NCI-H748 (cell line): Measurements from ENCODE around the gene U2SURP.
"Not testable (repeated sequence)": the region's sequence is repeated elsewhere in the genome, so short reads cannot be mapped to it uniquely, and the experiment has no call there.

Experiments
- DNase-seq: peaks from one replicate; lab custom pipeline; 2025; ENCODE audit not compliant: unreplicated experiment; lab: John Stamatoyannopoulos, UW

U2SURP gene

GRCh38 chr3:142976621-142977398 is 24.6 kb upstream of the U2SURP start:
- no peak for DNase-seq

GRCh38 chr3:142977399-142977728 is 24.0 kb upstream of the U2SURP start:
- no peak for DNase-seq

GRCh38 chr3:142981108-142981507 is 20.3 kb upstream of the U2SURP start:
- DNase-seq: no peak

GRCh38 chr3:142982038-142982773 is 19.2 kb upstream of the U2SURP start:
- DNase-seq: no peak

DNA sequence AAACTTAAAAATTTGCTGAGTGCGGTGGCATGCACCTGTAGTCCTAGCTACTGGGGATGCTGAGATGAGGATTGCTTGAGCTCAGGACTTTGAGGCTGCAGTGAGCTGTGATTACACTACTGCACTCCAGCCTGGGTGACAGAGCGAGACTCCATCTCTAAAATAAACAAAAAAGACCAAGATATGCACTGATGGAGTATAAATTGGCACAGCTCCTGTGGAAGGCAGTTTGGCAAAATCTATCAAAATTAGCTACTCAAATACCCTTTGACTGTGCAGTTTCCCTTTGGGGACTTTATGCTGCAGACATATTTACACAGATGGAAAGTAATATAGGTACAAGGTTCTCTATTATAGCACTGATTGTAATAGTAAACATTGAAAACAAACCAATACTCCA is 18.1 kb upstream of the U2SURP start:
- no peak for DNase-seq

DNA sequence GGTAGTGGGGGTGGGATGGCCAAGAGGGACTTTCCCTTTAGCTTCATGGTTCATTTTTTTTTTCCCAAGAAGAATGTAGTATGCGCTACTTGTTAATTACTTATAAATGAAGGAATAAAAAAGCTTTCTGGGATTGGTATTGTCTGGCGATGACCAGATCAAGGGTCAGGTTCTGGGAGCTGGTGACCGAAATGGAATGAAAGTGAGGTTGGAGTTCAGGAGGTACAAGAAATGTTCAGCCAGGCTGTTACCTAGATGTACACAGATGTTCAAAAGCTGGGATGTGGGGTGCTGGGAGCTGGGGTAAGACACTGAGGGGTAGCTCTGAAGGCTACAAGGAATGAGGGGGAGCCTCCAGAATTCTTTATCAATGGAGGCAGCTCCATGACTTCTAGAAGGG is 17.1 kb upstream of the U2SURP start:
- no peak for DNase-seq

DNA sequence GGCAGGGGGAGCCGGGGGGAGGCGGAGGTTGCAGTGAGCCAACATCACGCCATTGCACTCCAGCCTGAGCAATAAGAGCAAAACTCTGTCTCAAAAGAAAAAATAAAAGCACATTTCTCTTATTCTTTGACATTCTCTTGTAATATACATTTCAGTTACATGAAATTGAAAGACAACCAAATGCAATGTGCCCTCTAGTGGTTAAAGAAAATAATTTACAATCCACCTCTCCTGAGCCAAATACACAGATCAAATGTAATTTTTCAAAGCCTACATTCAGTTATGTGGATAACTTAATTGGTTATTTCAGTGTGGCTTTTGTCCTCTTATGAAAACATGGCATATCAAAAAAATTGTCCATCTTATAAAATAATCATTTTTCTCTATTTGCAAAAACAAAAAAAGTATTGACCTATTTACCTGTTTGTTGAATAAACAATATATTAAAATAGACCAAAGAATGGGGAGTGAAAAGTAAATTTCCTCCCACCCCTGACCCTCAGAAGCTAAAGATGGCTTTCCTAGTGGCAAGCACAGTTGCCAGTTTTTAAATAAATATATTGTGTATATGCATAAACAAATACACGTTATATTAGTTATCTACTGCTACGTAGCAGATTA is 14.2 kb upstream of the U2SURP start:
- DNase-seq: peak; percentile 21

GRCh38 chr3:142987707-142988106 is 13.7 kb upstream of the U2SURP start:
- no peak for DNase-seq

DNA sequence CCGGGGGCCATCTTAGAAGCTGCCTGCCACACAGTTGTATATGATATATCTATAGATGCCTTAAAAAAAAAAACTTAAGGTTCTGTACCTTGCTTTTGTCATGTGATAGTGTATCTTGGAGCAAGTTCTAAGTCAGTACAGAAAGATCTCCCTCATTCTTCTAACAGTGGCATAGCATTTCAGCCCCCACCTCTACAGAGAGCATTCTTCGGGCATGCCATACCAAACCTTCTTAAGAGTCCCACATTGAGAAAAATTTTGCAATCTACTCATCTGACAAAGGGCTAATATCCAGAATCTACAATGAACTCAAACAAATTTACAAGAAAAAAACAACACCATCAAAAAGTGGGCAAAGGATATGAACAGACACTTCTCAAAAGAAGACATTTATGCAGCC is 13.1 kb upstream of the U2SURP start:
- DNase-seq: not testable (repeated sequence)

DNA sequence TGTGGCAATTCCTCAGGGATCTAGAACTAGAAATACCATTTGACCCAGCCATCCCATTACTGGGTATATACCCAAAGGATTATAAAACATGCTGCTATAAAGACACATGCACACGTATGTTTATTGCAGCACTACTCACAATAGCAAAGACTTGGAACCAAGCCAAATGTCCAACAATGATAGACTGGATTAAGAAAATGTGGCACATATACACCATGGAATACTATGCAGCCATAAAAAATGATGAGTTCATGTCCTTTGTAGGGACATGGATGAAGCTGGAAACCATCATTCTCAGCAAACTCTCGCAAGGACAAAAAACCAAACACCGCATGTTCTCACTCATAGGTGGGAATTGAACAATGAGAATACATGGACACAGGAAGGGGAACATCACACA is 12.5 kb upstream of the U2SURP start:
- not testable (repeated sequence) for DNase-seq

DNA sequence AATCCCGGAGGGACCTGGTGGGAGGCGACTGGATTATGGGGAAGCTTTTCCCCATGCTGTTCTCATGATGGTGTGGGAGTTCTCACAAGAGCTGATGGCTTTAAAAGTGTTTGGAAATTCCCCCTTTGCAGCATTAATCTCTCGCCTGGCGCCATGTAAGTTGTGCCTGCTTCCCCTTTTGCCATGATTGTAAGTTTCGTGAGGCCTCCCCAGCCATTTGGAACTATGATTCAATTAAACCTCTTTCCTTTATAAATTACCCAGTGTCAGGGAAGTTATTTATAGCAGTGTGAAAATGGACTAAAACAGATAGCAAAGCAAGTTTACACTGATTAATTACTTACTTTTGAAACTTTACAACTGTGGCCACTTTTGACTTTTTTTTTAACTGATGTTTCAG is 10.6 kb upstream of the U2SURP start:
- DNase-seq: no peak

- no peak for DNase-seq
These were observed 9.0 kb upstream of the U2SURP start for GRCh38 chr3:142992323-142992722.

- DNase-seq: peak; percentile 56
These were observed 7.4 kb upstream of the U2SURP start for GRCh38 chr3:142993958-142994442.

DNA sequence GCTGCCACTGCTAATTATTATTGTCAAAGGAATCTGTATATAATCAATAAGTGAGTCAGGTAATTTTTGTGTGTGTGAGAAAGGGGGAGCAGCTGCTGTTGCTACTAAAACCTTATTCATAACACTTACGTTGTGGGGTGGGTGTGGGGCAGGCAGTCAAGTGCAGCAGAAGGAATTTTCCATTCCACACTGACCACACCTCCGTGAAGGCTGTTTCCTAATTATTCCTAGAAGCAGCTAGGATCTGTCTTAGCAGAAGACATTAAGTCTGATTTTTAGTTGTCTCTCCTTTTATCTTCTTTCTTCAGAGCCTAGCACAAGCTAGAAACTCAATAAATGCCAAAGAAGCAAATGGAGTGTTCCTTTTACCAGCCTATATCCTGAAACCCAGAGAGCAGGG is 4.0 kb upstream of the U2SURP start:
- no peak for DNase-seq

DNA sequence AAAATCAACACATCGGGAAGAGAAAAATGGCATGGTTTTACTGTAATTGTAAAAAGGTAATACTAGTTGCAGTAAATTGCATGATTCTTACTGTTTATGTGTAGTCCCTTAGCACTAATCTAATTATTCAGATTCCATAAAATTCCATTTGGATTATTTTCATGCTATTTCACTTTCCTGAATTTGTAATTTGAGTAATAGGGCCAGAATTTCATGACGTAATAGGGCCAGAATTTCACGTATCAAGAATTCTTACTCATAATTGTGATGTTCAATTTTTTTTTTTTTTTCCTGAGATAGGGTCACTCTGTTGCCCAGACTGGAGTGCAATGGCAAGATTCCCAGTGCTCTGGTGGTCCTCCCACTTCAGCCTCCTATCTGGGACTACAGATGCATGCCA is 2.9 kb upstream of the U2SURP start:
- no peak for DNase-seq

- no peak for DNase-seq
These were observed 1.5 kb upstream of the U2SURP start for GRCh38 chr3:142999881-143000280.

DNA sequence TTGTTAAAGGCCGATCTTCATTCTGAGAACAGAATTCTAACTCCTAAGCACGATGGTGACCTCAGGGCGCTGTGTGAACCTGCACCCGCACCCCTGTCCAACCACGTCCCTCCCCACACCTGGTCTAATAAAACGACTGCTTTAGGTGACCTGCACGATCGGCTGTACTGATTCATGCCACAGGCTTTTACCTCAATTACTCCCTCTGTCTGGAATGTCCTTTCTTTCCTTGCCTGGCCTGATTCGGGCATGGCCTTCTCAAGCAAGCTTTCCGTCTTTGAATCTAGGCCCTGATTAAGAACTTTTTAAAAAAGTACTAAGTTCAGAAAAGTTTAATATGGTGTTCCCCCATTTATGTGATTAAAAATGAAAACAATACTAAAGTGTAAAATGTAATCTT is 842 bp upstream of the U2SURP start:
- DNase-seq: no peak

DNA sequence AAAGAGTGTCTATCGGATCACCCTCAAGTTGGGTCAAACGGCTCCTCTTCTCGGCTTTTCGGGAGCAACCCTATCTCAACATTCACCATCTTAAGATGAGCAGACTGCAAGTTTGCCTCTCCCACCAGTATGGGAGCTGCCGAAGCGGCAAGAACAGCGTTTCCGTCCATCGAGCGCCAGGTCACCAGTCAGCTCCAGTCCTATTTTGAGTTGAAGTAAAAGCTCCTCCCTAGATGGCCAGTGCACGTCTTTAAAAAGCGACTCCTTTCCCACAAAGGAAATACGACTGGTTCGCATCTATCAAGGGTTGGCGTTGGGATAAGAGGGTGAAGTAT is 369 bp upstream of the U2SURP start:
- DNase-seq: no peak

DNA sequence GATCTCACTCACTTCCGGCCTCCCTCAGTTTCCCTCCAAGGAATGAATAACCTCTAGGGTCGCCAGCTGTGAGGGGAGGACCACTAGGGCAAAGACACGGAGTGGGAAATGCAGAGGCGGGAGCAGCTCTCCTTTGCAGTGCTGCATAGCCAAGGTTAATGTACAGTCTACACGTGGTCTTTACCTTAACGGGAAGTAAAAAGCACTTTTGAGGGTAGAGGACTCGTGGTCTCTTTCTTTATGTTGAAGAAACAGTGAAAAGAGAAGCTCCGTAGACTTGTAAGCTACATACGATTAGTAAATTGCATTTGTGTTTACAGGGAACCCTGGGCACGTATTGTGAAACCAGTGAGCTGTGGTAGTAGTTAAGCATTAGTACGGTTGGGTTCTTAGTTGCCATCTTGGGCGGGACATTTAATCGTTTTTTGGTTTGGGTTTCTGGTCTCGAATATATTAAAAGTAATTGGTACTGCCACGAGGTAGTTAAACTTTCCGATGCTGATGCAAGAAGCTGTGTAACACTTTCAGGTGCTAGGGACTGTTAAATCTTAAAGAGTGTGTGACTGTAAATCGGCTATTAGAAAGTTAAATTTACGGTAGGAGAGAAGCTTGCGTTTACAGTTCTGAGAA is 828 bp downstream of the U2SURP start:
- peak; percentile 27 for DNase-seq

DNA sequence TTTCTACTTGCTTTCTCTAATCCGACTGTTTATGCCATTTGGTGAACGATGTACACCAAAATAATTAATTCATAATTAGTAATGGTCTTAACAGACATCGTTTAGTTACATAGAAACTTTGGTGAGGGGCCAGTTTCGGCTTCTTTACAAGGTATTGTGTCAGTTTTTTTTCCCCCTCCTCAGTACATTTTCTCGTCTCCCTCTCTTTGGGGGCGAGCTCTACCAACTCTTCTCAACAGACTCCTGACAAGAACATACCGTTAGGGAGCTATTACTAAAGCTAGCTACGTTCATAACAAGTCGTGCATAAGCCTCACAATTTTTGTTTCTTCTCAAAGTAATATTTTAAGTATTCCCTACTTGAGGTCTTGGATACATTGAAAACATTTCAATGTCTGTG is 1.4 kb downstream of the U2SURP start:
- DNase-seq: no peak

DNA sequence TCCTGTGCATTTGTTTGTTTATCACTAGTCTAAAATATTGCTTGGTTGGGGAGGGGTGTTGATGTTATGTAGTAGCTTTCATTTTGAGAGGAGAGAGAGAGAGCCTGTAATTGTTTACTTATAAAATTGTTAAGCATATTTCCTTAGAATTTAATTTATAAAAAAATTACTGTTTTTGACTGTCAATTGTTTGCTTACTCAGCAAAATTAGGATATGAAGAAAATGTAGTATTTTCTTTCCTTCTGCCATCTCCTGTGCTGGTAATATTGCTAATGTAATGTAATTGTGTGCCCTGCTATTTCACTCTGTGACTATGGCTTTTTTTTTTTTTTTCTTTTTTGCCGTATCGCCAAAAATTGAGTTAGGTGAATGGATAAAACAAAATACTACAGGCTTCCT is 3.5 kb downstream of the U2SURP start:
- DNase-seq: no peak

GRCh38 chr3:143010024-143010423 is 8.7 kb downstream of the U2SURP start:
- DNase-seq: no peak
